GM12874 (cell line): ENCODE data around the gene HS3ST2.

Source experiments
- TF ChIP-seq, protein P1 (sequence below): IDR thresholded peaks from 2 replicates; pipeline ENCODE4 v1.5.1; 2011; ENCODE audit warnings: low read depth, mild to moderate bottlenecking, control low read depth, low read length, moderate library complexity; ENCODE audit not compliant: insufficient read depth

Gene HS3ST2

GRCh38 chr16:22924492-22924891, 110.5 kb downstream of the HS3ST2 start:
- TF ChIP-seq, protein P1, sequence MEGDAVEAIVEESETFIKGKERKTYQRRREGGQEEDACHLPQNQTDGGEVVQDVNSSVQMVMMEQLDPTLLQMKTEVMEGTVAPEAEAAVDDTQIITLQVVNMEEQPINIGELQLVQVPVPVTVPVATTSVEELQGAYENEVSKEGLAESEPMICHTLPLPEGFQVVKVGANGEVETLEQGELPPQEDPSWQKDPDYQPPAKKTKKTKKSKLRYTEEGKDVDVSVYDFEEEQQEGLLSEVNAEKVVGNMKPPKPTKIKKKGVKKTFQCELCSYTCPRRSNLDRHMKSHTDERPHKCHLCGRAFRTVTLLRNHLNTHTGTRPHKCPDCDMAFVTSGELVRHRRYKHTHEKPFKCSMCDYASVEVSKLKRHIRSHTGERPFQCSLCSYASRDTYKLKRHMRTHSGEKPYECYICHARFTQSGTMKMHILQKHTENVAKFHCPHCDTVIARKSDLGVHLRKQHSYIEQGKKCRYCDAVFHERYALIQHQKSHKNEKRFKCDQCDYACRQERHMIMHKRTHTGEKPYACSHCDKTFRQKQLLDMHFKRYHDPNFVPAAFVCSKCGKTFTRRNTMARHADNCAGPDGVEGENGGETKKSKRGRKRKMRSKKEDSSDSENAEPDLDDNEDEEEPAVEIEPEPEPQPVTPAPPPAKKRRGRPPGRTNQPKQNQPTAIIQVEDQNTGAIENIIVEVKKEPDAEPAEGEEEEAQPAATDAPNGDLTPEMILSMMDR: no peak

- TF ChIP-seq, protein P1: no peak
Measured at GRCh38 chr16:22926105-22926751, 112.3 kb downstream of the HS3ST2 start.

GRCh38 chr16:22927306-22927705, 113.3 kb downstream of the HS3ST2 start:
- TF ChIP-seq, protein P1: no peak

GRCh38 chr16:22928882-22929435, 115.0 kb downstream of the HS3ST2 start:
- TF ChIP-seq, protein P1: no peak

GRCh38 chr16:22929461-22929860, 115.5 kb downstream of the HS3ST2 start:
- TF ChIP-seq, protein P1: no peak

DNA sequence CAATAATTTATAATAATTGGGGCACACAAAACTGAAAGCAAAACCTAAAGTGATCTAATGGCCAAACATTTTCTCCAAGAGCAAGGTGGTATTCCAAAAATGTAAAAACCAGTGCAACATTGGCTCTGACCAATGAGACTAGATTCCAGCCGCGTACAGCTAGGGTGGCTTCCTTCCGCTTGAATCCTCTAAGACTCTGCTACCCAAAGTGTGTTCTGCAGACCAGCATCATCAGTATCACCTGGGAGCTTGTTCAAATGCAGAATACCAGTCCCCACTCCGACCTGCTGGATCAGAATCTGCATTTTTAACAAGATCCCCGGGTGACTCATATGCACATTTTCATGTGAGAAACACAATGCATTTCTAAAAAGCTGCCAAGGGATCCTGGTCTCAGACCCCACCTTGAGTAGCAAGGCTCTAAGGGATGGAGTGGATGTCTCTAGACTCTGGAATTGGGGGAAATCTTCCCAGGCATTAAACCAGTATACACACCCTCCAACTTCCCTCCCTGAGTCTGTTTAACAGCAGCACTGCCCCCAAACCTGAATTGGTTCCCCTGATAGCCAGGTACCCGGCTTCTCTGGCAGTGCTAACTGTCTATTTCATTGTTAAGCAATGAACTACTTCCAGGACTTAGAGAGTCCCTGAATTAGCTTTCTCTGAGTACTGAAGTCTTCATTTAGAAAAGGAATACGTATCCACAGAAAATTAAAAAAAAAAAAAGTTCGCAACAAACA, 118.2 kb downstream of the HS3ST2 start:
- TF ChIP-seq, protein P1: no peak

- TF ChIP-seq, protein P1: no peak
Measured at GRCh38 chr16:22933173-22933572, 119.2 kb downstream of the HS3ST2 start.
